Esophagus squamous epithelium (tissue), 4 donors: ENCODE data around the gene NFAT5.

Experiments used
- CTCF ChIP-seq, 6 experiments: fragments of 450-650 bp in 4 of 6; fragments of 200-600 bp in 2 of 6; sonication (generic) in 2 of 6; IDR thresholded peaks; one replicate each; pipeline ENCODE4 v1.5.1; 2016 to 2019; ENCODE audit warnings: antibody characterized with exemption in 6 of 6, mild to moderate bottlenecking in 4 of 6, moderate library complexity in 4 of 6
- POLR2A ChIP-seq, 4 donors: fragments of 450-650 bp; IDR thresholded peaks; one replicate each; pipeline ENCODE4 v1.6.1; 2017; ENCODE audit warnings: antibody characterized with exemption in 4 of 4, mild to moderate bottlenecking in 4 of 4, moderate library complexity in 3 of 4

GRCh38 chr16:69520413-69520799 is 45.4 kb upstream of the NFAT5 start:
- TF ChIP-seq CTCF (IDR thresholded peaks at IDR 0.05) (no peak), POLR2A (IDR thresholded peaks at IDR 0.05) (no peak)
